HuH-7 (cell line): ENCODE results near the gene TMEM63B.
A peak's percentile ranks its signal among the peaks of the same experiment; 100 is the strongest.
"Not testable (repeated sequence)": the region's sequence is repeated elsewhere in the genome, so short reads cannot be mapped to it uniquely, and the experiment has no call there.

Source experiments
- DNase-seq: peaks from one replicate; pipeline ENCODE4 v3.0.0; 2011; ENCODE audit warnings: low spot score

The TMEM63B gene

DNA sequence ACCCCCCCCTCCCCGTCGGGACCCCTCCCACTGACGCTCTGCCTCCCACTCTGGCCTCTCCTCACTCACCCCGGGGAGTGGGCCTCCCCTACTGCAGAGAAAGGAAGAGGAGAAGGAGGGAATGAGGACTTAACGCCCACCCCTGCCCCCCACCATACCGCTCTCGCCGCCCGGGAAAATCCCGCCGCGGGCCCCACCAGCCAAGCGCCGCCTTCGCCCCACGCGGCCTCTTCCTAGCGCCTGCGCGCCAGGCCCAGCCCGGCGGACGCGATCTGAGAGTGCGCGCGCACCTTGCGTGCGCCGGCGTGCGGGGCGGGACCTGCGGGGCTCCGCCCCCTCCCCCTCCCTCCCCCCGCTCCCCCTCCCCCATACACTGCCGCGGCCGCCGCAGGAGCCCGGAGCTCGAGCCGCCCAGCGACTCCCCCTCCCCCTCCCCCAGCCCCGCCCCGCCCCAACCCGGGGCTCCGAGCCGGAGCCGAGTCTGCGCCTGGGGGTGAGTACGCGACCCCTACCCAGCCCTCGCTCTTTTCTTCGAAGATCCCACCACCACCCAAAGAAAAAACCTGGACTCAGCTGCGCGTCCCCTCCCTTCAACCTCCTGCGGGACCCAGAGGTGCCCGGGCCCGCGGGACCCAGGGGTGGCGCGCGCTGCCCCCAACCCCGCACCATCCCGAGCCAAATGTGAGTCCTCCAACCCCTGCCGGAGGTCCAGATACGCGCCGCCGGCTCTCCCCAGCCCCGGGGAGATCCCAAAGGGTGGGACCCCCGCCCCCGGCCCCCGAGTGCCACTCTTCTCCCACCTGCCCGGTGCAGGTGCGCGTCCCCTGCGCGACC lies at the start of gene TMEM63B, which contains the start of gene MRPL14:
Gene TMEM63B, plus strand, starts transcription at position 369 of the 834 bp plus-strand sequence. CDS start 7,031 bp downstream, outside the sequence.
Gene MRPL14, minus strand, starts transcription at position 267 of the 834 bp plus-strand sequence. CDS start 10,841 bp downstream, outside the sequence.
- peak; percentile 90 for DNase-seq

DNA sequence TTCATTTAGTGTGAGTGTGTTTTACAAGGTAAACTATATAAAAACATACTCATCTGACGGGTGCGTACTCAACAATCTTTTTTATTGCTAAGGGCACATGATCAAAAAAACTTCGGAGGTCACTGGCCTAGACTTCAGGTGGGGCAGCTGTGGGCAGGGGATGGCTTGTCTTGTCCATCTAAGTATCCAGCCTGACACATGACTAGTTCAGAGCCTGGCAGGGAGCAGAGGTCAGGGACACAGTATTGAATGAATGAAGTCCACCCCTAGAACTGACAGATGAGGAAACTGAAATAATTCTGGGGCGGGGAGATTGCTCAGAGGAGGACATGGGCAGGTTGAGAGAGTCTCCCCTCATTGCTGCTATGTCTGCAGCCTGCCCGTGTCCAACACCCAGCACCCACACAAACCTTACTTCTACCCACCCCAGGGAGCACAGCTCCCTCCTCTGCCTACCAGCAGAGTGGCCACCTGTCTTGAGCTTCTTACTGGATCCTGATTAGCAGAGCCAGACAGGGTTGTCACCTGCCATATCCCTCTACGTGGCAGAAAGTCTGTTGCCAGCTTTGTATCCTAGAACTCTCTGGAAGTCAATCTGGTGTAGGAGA lies 49.0 kb upstream of the TMEM63B start:
- DNase-seq: no peak

DNA sequence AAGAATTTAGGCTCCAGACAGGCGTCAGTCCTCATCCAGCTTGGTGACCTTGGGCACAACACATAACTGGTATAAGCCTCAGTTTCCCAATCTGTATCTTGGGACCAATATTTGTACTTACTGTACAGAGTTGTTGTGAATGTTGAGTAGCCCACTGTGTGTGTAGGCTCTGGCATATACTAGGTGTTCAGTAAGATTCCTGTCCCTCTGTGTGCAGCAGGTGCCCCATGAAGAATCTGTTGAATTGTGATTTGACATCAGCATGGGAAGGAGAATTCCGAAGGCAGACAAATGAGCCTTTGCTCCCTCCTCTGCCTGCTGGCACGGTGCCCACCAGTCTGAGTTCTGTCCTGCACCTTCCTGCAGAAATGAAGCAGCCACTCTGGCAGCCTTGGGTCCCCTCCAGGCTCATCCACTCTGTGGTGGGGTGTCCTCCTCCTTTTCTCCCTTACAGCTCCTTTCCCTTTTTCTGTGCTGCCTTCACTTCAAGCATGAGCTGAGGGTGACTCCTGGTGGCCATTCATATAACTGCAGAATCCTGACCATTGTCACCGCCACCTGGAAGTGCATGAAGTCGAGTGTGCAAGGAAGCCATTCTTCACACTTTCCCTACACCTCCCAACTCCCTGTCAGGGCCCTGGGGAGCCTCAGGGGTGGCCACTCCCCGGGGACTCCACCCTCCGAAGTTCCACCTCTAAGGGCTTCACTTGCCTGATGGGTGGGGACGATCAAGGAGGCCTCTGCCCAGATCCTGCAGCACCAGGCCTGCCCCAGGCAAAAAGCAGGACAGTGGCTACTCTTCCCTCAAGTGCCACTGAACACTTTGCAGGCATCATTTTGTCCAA lies 48.3 kb upstream of the TMEM63B start:
- DNase-seq: peak; percentile 74

DNA sequence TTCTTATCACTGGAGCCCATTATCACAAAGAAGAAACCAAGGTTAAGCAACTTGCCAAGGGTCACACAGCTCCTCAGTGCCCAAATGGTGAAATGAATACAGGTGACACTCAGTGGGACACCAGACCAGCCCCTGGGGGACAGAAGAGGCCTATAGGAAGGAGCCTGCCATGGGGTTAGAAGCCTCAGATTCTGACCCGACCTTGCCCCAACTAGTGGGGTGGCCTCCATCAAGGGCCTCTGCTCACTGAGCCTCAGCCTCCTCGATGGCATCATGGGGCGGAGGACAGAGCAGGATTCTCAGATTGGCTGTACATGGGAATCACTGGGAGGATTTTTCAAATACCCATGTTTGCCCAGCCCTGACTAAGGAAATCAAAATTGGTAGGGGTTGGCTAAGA lies 47.7 kb upstream of the TMEM63B start:
- no peak for DNase-seq

DNA sequence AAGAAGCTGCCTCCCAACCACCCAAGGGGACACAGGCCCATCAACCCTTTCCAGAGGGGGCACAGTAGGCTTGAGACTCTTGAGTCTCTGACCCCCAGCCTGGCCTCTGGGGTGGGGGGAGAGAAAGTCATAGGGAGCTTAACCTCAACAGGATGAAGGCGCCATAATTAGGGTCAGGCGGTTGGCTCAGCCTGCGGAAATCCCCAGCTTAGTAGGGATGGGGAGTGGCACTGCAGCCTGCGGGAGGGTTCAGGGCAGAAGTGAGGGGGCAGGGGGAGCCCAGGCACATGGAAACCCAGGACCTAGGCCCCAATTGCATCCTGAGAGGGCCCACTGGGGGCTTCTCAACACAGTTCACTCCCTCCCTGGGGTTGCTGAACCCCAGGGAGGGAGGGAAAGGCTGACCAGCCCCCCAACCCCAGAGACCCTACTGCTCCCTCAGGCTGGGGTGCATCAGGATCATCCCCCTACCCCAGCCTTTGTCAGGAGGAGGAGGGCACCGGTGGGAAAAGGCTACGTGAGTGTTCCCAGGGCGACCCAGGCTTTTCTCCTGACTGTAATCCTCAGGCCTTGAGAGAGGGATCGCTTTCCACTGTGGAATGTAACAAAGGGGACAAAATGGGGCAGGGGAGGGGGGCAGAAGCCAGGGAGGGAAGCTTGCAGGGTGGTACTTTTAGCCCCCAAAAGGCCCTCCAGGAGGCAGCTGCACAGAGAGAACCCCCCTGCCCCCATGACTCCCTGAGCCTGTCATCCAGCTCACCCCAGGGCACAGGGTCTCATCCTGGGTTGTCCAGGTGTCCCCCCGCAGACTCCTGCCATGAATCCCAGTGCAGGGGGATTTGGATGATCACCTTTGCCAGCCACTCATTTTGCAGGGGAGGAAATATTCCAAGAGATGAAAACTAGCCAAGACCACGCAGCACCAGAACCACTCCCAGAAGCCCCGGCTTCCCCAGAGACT lies 46.5 kb upstream of the TMEM63B start:
- no peak for DNase-seq

DNA sequence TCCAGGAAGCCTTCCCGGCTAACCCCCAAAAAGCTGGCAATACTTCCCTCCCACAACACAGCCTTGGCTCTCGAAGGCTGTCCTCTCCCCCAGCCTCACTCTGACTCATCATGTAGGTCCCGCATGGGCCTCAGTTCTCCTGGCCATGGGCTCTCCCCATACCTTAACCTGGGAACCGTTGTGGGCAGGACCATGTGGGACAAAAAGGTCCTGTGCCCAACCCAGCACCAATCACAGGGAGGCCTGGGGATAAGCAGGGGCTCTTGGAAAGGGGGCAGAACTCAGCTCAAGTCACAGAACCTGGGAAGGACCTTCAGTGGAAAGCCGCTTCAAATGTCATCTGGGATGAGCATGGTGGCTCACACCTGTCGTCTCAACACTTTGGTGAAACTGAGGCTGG lies 45.6 kb upstream of the TMEM63B start:
- DNase-seq: no peak

DNA sequence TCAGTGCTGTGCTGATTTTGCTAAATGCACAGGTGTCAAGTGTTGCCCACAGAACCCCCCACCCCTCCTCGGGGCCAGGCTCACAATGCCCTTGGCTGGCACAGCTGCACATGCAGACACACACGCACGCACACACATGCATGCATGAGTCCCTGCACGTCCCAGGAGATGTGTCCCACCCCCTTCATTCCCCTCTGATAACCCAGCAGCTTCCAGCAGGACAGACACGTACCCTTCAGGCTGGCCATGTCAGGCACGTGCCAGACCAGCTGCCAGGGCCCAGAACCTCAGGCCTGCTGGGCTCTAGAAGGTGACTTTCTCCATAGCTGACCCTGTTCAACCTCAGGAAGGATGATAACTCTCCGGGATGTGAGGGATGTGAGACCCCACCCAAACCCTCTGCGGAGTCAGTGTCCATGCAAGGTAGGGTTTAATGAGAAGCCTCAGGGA lies 44.5 kb upstream of the TMEM63B start:
- DNase-seq: no peak

DNA sequence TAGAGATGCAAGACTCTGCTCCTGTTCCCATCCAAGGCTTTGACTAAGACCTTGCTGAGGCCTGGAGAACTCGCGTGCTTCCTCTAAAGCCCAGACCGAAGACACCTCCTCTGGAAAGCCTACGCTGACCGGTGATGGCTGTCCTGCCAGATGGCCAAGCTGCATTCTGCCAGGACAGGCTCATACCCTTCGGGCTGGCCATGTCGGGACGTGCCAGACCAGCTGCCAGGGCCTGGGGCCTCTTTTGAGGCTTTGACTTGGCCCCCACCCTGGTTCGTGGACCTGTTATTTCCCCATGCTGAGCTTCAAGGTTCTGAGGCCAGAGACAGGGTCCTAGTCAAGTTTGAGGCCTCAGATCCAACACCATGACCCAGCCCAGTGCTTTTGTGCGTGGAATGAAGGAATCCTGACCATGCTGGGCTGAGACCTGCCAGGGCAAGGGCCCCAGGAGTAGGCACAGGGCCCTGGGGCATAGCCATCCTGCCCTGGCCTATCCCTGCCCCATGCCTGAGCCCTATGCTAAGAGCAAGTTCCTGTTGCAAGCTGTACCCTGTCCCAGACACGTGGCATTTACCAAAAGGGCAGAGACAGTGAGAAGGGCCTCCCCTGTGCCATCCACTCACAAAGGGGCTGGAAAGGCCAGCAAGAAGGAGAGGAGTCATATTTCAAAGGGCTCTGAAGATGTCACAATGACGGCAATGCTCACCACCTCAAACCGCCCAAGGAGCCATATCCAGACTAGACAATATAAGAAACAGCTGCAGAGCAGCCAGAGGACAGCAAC lies 42.9 kb upstream of the TMEM63B start:
- no peak for DNase-seq

DNA sequence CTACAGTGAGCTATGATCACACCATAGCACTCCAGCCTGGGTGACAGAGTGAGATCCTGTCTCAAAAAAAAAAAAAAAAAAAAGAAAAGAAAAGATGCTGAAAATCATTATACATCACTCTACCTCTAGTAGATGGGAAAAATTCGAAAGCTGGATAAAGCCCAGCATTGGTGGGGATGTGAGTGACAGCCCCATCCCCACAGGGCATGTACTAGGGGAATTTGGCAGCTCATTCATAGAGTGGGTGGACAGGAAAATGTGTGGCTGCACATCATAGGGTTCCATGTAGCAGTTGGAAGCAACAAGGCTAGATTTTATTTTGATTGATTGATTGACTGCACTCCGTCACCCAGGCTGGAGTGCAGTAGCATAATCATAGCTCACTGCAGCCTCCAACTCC lies 42.1 kb upstream of the TMEM63B start:
- DNase-seq: no peak

DNA sequence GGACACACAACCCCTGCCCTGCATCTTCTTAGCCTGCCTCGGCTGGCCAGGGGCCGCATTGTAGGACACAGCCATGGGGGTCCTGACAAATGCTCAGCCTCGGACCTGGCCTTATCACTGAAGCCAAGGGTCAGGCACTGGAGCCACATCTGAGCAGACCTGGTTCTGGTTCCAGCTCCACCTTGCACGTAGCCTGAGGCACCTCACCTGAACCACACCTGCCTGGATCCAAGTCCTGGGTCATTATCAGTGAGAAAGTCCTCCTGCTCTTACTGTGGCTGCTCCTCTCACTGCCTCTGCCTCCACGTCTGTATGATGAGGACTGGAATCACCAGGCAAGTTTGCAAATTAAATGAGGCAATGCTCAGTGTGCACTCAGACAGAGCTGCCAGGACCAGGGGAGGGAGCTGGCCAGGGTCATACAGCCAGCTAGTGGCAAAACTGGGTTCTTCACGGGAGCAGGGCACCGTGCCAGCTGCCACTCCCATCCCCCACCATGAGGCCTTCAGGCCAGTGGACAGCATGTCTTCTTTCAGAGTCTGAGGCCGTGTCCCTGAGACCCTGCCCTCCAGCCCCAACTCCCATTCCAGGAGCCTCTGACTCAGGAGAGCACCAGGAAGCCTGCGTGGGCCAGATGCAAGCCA lies 40.3 kb upstream of the TMEM63B start:
- no peak for DNase-seq

DNA sequence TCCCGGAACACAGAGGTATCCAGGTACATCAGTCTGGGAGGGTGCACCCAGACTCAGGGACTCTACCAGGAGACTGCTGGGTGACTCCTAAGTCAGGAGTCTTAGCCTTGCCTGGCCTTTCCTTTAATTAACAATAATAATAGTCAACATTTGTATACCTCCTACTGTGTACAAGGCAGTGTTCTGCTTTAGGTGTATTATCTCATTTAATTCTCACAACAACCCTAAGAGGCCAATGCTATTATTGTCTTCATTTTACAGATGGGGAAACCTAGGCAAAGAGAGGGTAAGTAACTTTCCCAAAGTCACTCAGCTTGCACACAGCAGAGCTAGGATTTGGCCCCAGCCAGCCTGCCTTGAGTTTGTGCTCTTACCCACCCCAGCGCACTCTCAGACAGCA lies 39.7 kb upstream of the TMEM63B start:
- DNase-seq: no peak

DNA sequence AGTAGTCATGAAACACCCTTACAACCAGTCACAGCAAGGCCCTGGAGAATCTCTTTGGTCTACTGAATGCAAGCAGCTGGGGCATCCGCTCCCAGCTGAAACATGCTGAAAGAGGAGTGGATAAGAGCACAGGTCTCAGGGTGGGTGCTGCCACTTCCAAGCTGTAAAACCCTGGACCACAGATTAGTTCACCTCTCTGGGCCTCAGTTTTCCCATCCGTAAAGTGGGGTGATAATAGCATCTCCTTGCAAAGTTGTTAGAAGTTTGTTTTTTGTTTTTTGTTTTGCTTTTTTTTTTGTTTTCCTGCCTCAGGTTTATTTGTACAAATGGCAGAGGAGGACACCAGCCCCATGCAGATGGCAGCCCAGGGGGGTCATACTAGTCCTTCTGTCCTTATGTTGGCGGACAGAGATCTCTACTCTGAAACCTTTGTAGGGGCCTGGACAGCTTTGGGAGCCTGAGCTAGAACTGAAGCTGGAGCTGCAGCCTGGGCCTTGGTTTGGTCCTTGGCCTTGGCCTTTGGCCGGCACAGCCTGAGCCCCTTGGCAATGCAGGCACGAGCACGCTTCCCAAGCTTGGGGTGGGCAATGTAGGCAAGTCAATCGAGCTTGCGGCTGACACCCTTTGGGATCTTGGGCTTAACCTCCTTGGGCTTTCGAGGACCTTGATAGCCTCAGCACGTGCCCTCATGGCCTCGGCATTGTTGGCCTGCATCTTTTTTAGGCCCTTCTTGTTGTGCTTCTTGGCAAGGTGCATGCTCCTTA lies 38.3 kb upstream of the TMEM63B start:
- no peak for DNase-seq

DNA sequence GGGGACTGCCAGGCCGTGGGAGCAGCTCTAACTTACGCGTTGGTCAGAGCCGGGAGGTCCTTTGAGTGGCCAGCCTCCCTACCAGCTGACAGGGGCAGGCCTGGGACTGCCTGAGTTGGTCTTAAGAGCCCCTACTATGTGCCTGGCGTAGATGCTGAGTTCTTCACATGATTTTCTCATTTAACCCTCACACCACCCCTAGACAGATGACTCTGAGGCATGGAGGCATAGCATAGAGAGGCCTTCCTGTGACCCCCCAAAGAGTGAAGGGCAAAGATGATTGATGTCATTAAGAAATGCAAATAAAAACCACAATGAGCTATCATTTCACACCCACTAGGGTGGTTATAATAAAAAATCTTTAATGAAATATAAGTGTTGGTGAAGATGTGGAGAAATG lies 36.9 kb upstream of the TMEM63B start:
- no peak for DNase-seq

DNA sequence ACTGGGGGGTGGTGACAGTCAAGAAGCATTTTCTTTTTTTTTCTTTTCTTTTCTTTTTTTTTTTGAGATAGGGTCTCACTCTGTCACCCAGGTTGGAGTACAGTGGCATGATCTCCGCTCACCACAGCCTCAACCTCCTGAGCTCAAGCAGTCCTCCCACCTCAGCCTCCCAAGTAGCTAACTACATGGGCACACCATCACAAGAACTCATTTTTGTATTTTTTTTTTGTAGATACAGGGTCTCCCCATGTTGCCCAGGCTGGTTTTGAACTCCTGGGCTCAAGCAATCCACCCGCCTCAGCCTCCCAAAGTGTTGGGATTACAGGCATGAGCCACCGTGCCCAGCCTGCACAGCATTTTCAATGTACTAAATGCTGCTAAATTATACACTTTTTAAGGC lies 36.0 kb upstream of the TMEM63B start:
- not testable (repeated sequence) for DNase-seq

DNA sequence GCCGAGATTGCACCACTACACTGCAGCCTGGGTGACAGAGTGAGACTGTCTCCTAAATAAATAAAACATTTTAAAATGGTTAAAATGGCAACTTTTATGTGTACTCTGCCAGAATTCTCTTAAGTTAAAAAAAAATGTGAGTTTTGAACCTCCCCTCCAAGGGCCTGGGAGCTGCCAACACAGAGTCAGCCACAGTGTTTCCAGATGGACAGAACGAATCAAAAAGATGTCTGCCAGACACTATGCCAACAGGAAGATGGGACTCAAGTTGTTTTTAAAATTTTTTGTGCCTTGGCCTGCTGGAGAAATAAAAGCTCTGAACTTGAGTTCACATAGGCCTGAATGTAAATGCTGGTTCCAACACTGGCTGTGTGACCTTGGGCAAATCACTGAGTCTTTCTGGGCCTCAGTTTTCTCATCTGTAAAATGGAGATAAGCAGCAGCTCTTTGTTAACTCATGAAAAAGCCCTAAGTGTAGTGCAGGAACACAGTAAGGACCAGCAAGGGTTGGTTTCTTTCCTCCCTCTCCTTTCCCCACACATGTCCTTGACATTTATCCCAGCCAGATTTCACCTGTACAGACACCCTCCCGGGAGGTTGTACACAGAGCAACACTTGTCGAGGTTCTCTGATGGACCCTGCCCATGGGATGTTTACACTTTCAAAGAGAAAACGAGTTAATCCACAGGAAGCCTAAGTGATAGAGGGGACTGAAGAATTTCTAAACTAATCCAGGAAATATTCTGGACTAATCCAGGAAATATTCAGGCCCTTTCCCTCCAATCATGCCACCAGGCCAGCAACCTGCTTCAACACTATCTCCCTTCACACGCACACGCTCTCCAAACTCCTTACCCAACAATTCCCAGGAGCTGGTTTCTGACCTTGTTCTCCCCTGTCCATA lies 35.1 kb upstream of the TMEM63B start:
- DNase-seq: no peak

DNA sequence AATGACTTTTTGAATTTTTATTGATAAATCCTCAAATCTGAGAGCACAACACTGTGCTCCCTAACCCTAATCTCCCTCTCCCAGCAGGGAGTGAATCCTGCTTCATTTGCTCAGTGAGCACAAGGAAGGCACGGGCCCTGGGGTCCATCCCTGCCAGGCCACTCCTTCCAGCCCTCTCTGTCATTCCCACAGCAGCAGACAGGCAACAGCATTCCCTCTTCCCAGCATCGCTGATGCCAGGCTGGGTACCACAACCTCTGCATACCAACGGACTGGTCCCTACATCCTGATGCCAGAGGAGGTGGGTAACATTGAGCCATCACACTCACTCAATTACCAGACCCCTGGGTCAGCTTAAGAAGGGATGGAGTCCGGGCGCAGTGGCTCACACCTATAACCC lies 34.3 kb upstream of the TMEM63B start:
- no peak for DNase-seq

DNA sequence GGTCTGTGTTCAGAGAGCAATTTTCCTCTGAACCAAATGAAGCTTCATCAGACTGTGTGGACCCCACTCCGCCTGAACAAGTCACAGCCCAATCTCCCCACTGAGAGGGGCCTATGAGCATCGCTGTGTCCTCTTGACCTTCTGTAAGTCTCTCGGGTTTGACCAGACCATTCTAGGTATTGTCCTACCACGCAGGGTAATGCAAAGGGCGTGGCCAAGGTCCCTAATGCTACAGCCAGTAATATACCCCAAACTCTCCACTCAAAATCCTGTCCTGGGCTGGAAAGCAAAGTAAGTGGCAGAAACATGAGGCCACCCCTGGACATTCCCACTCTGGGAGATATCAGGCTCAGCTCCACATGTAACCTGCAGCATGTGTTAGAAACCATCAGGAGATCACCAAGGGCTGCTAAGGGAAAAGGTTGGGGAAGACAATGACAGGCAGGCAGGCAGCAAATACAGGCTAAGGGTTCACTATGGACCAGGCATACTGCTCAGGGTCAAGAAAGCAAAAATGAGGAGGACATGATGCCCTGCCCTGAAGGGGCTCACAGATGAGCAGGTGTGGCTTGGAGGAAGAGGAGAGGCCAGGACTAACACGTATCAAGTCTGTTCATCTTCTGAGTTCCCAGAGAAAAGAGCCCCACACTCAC lies 33.5 kb upstream of the TMEM63B start:
- no peak for DNase-seq
